Stimulated activated naive CD4-positive, alpha-beta T cell treated with Interleukin-2 at 50 U/mL for 16 hours (primary cell): ENCODE measurements around the gene AOPEP.
A peak's percentile ranks its signal among the peaks of the same experiment; 100 is the strongest.

ENCODE experiments used
- DNase-seq: peaks from one replicate; lab custom pipeline; 2025; lab: John Stamatoyannopoulos, UW

AOPEP gene

DNA sequence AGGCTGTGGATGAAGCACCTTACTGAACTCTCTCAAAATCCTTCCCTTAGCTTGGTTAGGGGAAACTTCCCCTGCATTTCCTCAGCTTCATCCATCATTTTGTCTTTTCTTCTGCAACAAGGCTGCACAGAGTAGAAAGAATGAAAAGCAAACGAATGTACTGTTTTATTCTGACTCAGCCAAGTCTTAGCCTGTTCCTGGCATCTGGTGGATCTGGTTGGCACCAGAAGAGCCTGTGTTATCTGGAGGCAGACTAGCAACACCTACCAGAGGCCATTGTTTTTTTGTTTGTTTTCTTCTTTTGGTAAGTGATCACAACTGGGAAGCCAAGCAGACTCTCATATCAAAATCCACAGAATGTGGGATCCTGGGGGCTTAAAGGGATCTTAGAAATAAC, 390.3 kb downstream of the AOPEP start:
- no peak for DNase-seq

DNA sequence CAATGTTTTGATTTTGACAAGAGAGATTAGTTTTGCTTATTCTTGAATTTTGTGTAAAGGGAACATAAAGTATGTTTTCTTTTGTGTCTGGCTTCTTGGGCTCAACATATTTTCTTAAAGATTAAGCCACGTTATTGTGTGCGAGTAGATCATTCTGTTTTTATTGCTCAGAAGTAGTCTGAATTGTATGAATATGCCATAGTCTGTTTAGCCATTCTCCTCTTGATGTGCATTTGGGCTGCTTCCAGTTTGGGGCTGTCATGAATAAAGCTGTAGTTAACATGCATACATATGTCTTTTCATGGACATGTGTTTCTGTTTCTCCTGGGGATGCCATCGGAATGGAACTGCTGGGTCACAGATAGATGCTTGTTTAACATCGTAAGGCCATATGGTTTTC, 392.1 kb downstream of the AOPEP start:
- DNase-seq: no peak

DNA sequence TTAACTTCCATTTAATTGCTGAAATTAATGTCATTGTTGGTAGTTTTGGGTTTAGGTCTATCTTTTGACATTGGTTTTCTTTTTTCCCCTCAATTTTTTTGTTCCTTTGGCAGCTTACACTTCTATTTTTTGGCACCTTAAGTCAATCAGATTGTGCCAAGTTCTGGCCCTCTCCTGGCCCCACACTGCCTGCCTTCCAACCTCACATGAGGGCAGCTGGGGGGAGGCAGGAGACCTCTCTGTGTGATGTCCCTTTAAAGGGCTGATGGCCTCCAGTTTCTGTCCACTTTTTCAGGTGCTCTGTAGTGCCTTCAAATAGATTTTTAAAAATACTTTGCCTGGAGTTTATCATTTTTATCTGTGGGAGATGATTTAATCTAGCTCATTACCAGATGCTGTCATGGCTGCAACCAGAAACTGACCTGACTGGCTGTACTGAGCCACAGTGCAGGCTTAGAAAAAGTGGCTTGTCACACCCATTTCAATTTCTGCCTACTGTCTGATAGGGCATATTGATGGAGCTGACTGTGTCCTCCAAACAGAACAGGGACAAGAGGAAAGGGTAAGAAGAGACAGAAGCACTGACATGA, 394.4 kb downstream of the AOPEP start:
- no peak for DNase-seq

DNA sequence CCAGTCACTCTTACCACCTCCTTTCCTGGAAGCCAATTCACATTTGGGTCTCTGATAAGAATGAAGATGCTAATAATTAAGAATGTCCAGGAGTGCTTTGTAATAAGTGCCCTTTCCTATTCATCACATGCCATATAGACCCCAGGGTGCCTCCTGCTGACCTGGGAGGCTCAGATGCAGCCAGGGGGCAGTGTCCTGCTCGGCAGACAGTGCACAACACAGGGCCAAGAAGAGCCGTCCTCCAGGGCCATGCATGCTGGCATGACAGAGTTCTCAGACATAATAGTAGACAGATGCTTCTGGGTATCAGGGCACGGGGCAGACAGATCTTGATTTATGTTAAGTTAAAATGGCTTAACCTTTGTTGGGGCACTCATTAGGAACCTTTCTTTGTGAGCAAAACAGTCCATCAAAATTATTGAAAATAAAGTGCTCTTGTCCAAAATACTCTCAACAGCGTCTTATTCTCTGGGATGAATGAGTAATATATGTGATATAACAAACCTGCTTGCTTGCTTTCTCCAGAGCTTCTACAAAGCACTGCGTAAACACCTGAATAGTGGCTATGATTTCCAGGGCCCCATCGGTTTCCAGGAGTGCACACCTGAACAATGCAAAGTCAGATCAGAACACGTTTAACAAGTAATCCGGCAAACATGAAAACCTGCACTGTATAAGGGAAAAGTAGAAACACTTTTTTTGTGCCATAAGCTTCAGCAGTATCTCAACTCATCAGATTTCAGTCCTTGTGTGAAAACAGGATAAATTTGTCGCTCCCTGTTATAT, 398.3 kb downstream of the AOPEP start:
- DNase-seq: no peak

DNA sequence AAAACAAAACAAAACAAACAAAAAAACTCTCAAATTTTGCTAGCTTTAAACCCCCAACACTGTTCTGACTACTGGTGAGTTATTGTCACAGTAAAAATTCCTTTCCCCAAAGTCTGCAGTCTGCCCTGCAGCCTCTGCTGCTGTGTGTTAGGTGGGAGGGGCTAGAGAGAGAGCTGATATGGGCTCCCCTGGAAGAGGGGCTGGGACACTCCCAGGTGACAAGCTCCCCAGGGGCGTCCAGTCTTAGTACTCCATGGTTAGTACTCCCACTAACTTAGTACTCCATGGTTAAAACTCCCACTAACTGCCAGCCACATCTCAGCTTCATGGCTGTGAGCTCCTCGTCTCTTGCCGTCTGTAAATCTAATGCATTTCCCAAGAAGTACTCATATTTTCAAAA, 399.2 kb downstream of the AOPEP start:
- no peak for DNase-seq

DNA sequence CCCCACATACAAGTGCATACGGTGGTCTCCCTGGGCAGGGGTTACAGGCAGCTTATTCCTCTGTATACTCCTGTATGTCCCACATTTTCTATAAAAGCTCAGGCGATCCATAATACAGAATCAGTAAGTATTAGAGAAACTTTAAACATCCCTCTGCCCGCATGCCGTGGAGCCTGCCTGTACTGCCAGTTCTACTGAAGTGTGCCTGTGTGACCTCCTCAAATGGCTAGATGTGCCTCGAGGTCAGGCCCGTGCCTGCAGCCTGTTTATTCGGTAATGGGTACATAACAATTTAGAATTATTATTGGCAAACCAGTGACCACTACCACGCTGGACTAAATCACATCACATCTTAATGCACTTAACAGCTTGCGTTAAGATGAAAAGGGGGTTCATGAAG, 400.2 kb downstream of the AOPEP start:
- DNase-seq: no peak

DNA sequence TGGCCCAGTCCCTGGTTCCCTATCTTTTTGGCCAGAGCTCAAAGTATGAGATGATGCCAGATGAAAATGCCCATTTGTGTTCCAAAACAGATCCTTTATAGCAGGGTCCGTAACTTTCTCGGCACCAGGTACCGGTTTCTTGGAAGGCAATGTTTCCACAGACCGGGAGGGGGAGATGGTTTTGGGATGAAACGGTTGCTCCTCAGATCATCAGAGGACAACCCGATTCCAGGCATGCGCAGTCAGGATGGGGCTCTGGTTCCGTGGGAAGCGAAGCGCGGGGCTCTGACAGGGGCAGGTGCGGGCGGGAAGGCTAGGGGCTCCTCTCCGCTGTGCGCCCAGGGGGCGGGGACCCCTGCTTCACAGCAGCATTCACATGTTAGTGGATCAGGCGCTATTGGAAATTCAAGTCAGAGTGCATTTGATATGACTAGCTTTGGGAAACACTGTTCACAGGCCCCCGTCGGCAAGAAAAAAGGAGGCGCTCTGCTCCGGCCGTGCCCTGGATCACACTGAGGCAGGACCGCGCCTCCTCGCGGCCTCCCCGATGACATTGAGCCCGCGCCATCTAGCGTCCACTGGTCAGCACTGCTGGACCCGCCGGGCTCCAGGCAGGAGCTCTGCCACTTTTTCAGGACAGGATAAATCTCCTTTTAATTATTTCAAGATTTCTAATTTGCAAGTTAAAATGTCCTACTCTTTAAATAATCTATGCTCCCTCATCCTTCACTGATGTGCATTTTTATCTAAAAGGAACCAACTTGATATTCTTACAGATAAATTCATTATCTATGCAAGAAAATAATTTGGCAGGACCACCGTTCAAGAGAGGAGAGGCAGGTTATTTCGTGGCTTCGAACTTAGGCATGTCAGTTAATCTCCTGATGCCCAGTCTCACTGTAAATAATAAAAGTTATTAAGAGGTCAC, 401.0 kb downstream of the AOPEP start:
- peak; percentile 54 for DNase-seq

DNA sequence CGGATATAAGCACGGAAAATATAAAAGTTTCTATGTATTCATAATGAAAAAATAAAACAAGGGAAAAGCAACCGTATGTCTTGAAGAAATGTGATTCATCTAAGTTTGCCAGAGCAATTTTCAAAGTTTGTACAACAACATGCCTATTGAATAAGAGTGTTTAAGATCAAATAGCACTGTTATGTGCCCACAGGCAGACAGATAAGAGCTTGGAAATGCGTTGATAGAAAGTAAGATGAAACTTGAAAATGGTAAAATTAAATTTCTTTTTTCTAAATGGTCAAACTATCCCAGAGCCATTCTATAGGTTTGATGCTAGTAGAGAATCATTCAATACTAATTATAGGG, 401.7 kb downstream of the AOPEP start:
- DNase-seq: no peak

DNA sequence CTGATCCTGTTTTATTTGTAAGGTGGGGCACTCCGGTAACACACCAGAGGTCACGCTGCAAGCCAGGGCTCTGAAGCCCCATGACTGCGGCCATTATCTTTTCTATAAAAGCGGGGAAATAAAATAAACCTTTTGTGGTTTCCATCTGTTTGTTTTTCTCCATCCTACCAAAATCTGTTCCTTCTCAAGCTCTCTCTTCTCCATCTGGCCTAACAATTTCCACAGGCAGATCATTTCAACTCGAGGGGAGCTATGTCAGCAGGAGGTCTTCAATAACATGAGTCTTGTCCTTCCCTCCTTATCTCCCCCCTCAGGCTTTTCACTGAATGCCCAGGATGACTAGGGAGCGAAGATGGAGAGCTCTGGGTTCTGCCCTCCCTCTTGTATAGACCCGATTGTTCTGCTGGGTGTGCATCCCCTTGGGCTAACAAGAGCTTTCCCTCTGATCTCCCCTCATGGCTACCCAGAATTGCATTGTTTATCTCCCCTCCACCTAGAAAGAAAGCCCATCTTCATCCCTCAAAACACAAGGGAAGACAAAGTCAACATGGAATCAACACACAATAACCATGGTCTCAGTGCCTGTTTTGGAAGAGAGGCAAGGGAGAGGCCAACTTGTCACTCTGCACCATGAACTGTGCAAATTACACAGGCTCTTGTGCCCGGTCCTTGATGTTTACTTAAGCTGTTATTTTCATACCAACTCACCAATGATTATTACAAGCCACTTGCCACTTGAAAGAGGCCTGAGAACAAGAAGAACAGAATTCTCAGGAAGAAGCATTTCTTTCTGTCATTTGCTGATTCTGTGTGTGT, 403.2 kb downstream of the AOPEP start:
- no peak for DNase-seq

DNA sequence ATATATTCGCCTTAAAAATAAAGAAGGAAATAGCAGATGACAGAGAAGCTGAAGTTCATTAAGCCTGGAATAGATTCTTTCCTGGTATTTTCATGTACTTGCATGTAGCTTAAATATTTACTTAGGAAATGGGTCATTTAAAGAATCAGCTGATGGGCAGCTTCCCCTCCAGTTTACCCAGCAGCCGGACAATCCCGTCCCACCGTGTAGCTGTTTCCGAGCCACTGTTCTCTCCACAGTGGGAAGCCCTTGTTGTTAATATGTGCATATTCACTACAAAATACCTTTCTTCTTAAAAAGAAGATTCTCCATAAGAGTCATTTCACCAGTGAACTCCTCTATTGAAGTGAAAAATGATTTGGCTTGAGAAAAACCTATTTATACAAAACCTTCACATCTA, 404.0 kb downstream of the AOPEP start:
- no peak for DNase-seq

DNA sequence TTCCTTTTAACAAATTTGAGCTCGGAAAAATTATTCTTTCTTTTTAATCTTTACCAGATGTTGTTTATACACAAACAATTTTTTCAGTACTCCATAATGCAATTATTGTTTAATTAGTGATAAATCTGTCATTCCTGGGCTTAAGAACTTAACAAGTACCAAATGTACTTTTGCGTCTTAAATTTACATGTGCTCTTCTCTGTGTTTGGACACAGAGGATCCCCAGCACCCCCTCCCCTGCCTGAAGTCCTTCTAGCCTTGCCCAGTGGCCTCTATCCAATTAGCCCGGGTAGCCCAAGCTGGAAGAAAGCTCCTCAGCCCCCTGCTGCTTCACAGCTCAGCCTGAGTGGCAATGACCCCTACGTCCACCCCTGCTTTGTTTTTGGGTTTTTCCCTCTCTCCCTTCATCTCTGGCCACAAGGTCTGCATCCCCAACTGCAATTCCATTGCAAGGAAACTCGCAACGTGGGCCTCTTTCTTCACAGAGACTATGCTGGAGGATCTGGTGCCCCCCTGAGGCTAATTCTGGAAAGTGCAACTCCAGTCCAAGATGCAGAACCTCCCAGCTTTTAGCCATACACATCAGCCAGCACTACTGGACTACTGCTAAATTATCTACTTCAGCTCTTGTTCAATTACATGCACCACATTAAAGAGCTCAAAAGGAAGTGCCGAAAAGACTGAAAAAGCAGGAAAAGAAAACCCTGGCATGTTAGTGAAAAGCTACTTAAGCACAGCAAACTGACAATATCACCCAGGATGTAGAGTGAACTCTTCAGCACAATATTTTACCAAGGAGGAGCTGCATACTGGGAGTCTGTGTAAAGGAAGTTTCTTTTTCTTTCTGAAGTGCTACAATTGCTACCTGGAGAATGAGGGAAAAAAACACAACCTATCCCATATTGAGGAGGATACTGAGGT, 404.8 kb downstream of the AOPEP start:
- peak; percentile 2 for DNase-seq

DNA sequence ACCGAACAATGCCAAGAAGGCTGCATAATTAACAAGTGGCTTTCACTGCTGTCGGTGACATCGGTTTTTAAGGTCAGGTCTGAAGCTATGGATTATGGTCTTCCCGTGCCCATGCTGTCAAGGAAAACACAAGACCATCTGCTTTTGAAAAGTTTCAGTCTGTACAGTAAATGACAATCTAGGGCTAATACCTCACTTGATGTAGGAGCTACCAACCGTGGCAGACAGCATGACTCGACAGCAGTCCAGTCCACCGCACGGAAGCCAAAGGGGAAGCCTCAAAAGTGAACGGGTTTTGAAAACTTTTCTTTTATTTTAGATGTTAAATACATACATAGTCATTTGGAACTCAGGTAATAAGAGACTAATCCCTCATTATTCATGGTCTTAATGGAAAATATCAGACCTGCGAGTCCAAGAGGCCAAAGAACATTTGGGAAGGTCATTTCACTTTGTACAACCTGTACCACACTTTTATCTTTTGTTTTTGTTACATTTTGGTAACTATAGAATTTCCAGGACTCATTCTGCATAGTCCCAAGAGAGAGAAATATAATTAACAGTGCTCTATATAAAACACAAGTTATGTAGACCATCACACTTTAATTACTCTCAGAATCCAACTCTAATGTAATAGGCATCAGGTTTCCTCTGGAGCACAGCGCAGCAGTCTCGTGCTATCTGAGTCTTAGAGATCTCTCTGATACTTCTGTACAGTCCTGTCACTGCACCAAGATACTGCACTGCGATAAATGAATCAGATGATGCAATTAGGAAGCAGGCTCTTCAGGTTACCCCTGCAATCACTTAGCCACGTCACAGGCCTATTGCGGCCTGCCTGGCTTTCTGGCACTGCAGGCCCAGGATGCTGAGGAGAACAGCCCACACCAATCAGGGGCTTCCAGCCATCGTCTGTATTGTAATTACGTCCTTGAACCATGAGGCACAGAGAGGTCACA, 406.1 kb downstream of the AOPEP start:
- DNase-seq: no peak

DNA sequence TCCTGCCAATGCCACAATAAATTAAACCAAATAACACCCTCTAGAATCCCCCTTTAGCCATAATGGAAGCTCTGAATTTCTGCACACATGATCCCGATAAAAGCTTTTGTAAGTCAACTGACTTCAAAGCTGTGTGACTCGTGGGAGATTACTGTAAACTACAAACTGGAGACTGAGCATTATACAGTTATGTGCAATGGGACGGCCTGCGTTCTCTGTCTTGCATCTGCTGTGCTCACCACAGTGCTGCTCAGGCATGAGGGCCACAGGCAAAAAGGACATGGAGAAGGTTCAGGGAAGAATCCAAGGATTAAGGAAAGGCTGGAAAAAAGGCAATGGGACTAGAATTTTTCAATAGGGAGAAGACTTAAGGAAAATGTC, 406.8 kb downstream of the AOPEP start:
- no peak for DNase-seq

DNA sequence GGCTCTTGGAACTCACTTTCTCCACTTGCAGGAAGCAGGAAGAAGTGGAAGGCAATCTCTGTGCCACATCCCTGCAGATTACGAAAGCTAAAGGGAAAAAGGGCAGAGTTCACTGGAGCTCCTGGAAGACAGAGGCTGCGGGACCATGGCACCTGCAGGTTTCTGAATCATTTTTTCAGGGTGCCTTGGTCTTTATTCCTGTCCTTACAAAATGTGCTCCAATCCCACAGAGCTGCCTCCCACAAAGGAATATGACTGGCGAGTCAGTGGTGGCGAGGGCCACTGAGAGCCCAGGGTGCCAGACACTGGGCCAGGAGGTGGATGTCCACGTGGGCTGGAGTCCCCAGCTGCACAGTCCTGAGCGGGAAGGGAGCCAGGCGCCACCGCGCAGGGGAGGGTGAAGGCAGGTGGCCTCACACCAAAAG, 408.0 kb downstream of the AOPEP start:
- no peak for DNase-seq

DNA sequence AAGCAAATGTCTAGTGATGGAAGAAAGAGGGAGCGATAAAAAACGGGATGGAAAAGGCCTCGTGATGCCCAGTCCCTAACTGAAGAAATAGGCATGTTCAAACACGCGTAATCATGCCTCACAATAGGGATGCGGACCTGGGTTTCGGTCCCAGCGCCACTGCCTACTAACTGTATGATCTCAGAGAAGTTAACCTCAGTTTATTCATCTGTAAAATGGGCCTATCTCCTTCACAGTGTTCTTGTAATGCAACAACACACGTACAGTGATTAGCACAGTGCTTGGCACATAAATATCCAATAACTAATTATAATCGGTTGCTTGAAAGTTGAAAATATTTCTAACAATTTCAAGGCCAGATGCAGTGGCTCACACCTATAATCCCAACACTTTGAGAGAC, 409.3 kb downstream of the AOPEP start:
- DNase-seq: no peak
